Chondrocyte (in vitro differentiated cells): ENCODE results near the gene PCNX1. TPM values are rescaled to one million over a fixed set of nuclear protein-coding genes. Genes with fewer than 3 reads are reported as not detected.

Experiments
- DNase-seq: peaks from one replicate; pipeline ENCODE4 v3.0.0; 2021; ENCODE audit warnings: mixed read lengths, low spot score
- H3K27ac Mint-ChIP-seq: one replicate; pipeline ENCODE4 v1.8.0; 2021; ENCODE audit warnings: mild to moderate bottlenecking, moderate library complexity, mixed read lengths; ENCODE audit not compliant: unreplicated experiment
- H3K27me3 Mint-ChIP-seq: 2 replicates; pipeline ENCODE4 v1.8.0; 2021; ENCODE audit warnings: low read depth, mixed read lengths
- H3K36me3 Mint-ChIP-seq: 2 replicates; pipeline ENCODE4 v1.8.0; 2021; ENCODE audit warnings: low read depth, mixed read lengths
- H3K4me1 Mint-ChIP-seq: 2 replicates; pipeline ENCODE4 v1.8.0; 2021; ENCODE audit warnings: low read depth, mild to moderate bottlenecking, mixed read lengths
- H3K4me3 Mint-ChIP-seq: one replicate; pipeline ENCODE4 v1.8.0; 2021; ENCODE audit warnings: mild to moderate bottlenecking, moderate library complexity, mixed read lengths; ENCODE audit not compliant: unreplicated experiment
- H3K9me3 Mint-ChIP-seq: 2 replicates; pipeline ENCODE4 v1.8.0; 2021; ENCODE audit warnings: low read depth, mixed read lengths
- CTCF ChIP-seq: fragments of 200-600 bp; sonication (generic); IDR thresholded peaks from 2 replicates; pipeline ENCODE4 v1.5.0; 2021; ENCODE audit warnings: antibody characterized with exemption, mild to moderate bottlenecking, moderate library complexity
- total RNA-seq: library from RNA; stranded (reverse); gene quantifications from 3 replicates; pipeline ENCODE4 v1.2.1, GENCODE V29; 2021

The PCNX1 gene
- total RNA-seq, 1 donor from 2014 or later = 54.3 TPM

GRCh38 chr14:71036433-71036832 is 129.2 kb downstream of the PCNX1 start:
- H3K4me3 Mint-ChIP-seq = no peak overlapping the region
- no peaks in the 10 kb centered on the region for H3K27me3 Mint-ChIP-seq
- no peak for TF ChIP-seq CTCF
- no peaks in the 10 kb centered on the region for H3K4me1 Mint-ChIP-seq
- peaks cover 20% of the 10 kb centered on the region for H3K9me3 Mint-ChIP-seq
- peaks cover 38% of the 10 kb centered on the region for H3K36me3 Mint-ChIP-seq
- no peak for DNase-seq
- H3K27ac Mint-ChIP-seq = no peak overlapping the region

DNA sequence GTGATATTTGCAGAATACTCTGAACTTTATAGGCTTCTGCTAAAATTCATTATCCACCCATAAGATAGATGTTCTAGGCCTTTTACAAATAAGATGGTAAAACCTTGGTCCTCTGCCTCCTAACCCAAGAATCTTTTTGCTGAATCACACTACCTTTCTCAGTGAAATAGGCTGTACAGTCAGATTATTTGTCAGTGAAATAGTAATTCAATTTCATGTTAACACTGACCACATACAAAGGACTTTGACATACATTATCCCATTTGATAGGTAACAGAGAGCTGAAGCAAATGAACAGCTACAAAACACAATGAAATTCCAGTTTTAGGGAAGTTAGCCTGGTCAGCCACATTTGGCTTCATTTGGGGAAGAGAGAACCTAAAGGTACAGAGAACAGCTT is 141.1 kb downstream of the PCNX1 start:
- no peaks in the 10 kb centered on the region for H3K4me1 Mint-ChIP-seq
- peaks cover 7% of the 10 kb centered on the region for H3K9me3 Mint-ChIP-seq
- TF ChIP-seq CTCF = no peak
- H3K27me3 Mint-ChIP-seq = no peaks in the 10 kb centered on the region
- DNase-seq = no peak
- H3K36me3 Mint-ChIP-seq = peaks cover 17% of the 10 kb centered on the region
- H3K27ac Mint-ChIP-seq = no peak overlapping the region
- H3K4me3 Mint-ChIP-seq = no peak overlapping the region

GRCh38 chr14:71049435-71050133 is 142.3 kb downstream of the PCNX1 start:
- no peak for DNase-seq
- Mint-ChIP-seq H3K4me1 (no peaks in the 10 kb centered on the region), H3K36me3 (peaks cover 12% of the 10 kb centered on the region), H3K27me3 (no peaks in the 10 kb centered on the region), H3K9me3 (no peaks in the 10 kb centered on the region), H3K27ac (peak overlapping the region; percentile 27), H3K4me3 (no peak overlapping the region)
- no peak for TF ChIP-seq CTCF

- peaks cover 10% of the 10 kb centered on the region for H3K36me3 Mint-ChIP-seq
- H3K27me3 Mint-ChIP-seq = no peaks in the 10 kb centered on the region
- TF ChIP-seq CTCF = peak; percentile 77
- no peak for DNase-seq
- no peak overlapping the region for H3K4me3 Mint-ChIP-seq
- H3K27ac Mint-ChIP-seq = no peak overlapping the region
- no peaks in the 10 kb centered on the region for H3K4me1 Mint-ChIP-seq
- no peaks in the 10 kb centered on the region for H3K9me3 Mint-ChIP-seq
These were observed 143.1 kb downstream of the PCNX1 start for GRCh38 chr14:71050227-71050823.

GRCh38 chr14:71054706-71055105 is 147.4 kb downstream of the PCNX1 start:
- Mint-ChIP-seq H3K4me1 (peaks cover under 1% of the 10 kb centered on the region), H3K27ac (no peak overlapping the region), H3K4me3 (no peak overlapping the region), H3K9me3 (no peaks in the 10 kb centered on the region), H3K27me3 (no peaks in the 10 kb centered on the region), H3K36me3 (peaks cover 17% of the 10 kb centered on the region)
- no peak for TF ChIP-seq CTCF
- no peak for DNase-seq
